Frontal cortex (tissue), 4 donors: Measurements from ENCODE around the gene SOX6. TPM values are rescaled to one million over a fixed set of nuclear protein-coding genes. Genes with fewer than 3 reads are reported as not detected.

Experiments
- DNase-seq, 2 donors: peaks; one replicate each; pipeline ENCODE4 v3.0.0; 2012; ENCODE audit warnings: low spot score in 2 of 2
- FAIRE-seq: peaks from 2 replicates; lab custom pipeline; 2012; peaks lifted over from hg19 to GRCh38; lab: Jason Lieb, UNC
- total RNA-seq: library from RNA; depleted of rRNA; stranded (reverse); fragments of >200 nt; gene quantifications from one replicate; pipeline ENCODE4 v1.2.3, GENCODE V29; 2014
- donor health status: control.
- donor health status: control.
- donor health status: control.

The SOX6 gene
- total RNA-seq, 1 donor from 2014 or later, result 17.1 TPM

- FAIRE-seq, result no peak
- DNase-seq, result no peak
Observed at GRCh38 chr11:16326679-16327297, 29.6 kb downstream of the SOX6 start.

- no peak for DNase-seq
- no peak for FAIRE-seq
Observed at GRCh38 chr11:16322190-16322589, 34.2 kb downstream of the SOX6 start.

GRCh38 chr11:16321148-16321547, 35.2 kb downstream of the SOX6 start:
- DNase-seq, result no peak
- FAIRE-seq, result no peak

- FAIRE-seq, result no peak
- DNase-seq, result no peak
Observed at GRCh38 chr11:16318320-16318719, 38.0 kb downstream of the SOX6 start.

GRCh38 chr11:16317712-16318111, 38.6 kb downstream of the SOX6 start:
- DNase-seq (no peak), FAIRE-seq (peak; percentile 48)

DNA sequence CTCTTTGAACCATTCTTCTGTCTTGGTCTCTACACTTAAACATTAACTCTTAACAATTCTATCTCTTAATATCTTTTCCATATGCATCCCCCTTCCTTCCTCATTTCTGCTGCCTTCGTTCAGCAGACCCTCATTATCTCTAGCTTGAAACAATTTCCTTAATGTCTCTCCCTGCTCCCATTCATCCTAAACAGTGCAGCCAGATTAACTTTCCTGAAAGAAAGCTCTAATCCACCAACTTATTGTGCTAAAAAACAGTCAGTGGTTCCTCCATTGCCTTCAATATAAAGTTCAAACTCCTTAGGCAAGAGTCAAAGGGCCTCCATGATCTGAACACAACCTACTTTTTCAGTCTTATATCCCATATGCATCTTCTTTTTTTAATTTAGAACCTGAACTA, 42.5 kb downstream of the SOX6 start:
- FAIRE-seq, result no peak
- DNase-seq, result no peak

- FAIRE-seq (no peak), DNase-seq (no peak)
Observed at GRCh38 chr11:16312233-16312765, 44.0 kb downstream of the SOX6 start.

DNA sequence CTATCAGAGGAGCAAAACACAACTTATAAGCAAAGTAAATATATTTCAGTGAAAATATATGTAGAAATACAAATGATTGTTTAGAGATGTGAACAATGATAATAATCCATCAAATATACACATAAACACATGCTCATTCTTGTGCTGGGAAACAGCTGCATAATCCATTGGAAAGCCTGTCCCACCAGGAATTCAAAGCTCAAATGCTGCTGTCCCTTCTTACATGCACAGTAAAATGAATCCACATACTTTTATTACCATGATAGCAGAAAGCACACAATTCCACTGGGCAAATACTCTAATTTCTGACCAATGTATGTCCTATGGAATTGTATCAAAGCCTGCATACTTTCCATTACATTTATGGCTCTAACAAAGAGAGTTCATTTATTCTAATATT, 44.5 kb downstream of the SOX6 start:
- FAIRE-seq, result no peak
- no peak for DNase-seq

GRCh38 chr11:16310943-16311342, 45.4 kb downstream of the SOX6 start:
- DNase-seq (no peak), FAIRE-seq (no peak)

- FAIRE-seq (peak; percentile 10), DNase-seq (no peak)
Observed at GRCh38 chr11:16309226-16309625, 47.1 kb downstream of the SOX6 start.

DNA sequence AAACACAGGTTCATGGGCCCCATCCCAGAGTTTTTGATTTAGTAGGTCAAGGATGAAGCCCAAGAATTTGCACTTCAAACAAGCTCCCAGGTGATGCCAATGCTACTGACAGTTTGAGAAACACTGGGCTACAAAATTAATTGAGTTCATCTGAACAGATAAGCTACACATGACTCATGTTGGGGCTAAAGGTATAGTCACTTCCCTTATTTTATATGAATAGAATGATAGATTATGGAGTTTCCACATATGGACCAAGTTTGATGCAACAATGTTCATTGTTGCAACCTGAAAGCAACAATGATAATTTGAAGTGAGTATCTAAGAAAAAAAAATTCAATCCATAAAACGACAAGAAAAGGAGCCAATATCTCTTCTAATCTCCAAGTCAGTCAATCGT, 54.9 kb downstream of the SOX6 start:
- DNase-seq (no peak), FAIRE-seq (no peak)

DNA sequence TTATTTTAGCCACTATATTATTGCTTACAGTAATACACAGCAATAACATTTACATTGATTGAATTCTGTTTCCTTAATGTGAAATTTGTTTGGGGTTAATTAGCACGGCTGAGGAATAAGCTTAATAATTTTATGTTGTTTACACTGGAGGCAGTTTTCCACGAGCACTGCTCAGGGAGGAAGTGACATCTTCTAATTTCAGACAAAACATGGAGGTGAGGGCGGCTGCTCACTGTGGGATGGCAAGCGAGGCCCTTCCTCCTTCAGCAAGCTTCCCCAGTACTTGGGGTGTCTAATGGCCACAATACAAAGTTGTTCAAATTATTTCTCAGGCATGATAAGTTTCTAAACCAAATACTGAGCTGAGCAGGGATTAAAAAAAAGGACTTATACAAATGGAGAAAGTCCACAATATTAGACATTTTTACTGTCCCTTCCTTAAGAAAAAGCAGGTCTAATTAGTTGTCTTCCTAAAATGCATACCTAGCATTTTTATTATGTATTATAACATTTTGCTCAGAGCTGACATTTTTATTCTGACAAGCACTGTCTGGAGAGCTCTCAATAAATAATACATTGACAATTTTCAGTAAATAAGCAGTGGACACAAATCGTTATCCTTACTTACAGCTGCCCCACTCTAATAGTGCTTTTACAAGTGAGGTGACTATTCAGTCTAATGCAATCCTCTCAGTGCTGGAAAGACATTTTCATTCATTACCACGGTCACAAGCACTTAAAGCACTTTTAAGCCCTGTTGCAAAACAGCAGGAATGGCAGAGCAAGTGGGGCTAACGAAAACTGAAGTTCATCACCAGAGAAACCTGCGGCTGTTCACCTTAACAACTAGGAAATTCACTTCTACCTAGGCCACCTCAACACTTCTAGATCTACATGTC, 56.2 kb downstream of the SOX6 start:
- DNase-seq (no peak), FAIRE-seq (no peak)

DNA sequence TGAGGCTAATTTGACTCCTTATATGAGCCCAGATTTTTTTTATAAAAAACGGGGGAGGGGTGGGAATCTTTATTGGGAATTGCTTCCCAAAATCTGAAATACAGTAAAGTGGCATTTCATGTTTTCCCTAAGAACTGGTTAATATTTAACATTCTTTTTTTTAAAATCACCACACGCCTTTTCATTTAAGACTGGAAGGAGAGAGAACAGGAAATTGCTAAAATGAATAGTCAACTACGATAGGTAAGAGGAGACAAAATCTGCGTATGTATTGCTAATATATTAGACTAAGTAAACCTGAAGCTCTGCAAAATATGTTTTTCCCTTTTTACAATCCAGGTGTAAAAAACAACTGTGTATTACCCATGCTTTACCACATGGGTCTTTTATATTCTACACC, 57.0 kb downstream of the SOX6 start:
- DNase-seq (no peak), FAIRE-seq (no peak)

GRCh38 chr11:16297332-16297731, 59.0 kb downstream of the SOX6 start:
- DNase-seq (no peak), FAIRE-seq (no peak)

GRCh38 chr11:16296273-16296672, 60.1 kb downstream of the SOX6 start:
- DNase-seq, result no peak
- no peak for FAIRE-seq

GRCh38 chr11:16295592-16295991, 60.8 kb downstream of the SOX6 start:
- no peak for FAIRE-seq
- no peak for DNase-seq

DNA sequence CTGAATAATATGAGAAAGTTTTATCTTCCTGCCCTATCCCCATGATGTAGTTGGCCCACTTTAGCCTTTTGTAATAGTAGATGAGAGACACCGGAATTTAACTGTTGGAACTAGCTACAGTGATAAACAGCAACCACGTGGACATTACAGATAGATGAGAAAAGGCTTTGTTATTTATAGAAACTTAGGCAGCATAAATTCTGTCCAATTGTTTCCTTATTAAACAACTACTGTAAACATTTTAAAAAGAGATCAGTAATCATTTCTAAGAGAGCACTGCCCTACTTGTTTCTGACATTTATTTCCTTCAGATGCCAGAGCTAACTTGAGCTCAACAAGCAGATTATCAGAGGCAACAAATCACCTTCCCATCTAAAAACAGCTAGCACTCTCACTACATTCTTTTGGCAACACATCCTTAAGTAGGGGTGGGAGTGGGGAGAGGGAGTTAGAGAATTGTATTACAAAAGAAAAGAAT, 63.1 kb downstream of the SOX6 start:
- DNase-seq, result no peak

DNA sequence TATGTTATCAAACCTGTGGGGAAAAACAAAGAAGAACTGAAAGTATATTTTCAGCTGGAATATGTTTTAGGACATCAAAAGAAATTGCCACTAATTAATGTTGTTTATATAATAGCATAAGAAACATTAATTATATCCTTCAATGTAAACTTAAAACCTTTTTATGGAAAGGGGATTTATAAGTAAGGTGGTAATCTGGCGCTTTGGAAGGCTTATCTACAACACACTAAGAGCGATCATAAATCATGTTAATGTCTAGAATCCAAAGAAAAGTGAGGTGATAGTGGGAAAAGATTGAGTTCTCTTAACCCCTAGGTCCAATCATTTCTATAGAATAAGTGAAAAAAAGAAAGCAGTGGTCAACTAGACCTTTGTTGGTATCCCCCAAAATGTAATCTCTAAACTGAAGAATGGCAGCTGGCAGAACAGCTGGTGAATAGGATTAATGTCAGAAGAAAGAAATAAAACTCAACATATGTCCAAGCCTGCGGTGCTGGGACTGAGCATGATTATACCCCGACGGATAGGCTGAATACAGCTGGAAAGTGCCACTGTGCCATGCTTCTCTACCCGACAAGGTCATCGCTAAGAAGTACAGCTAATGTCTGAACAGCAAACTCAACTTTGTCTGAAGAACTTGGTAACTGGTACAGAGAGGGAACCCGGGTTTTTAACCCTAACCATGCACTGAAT, 64.0 kb downstream of the SOX6 start:
- no peak for FAIRE-seq
- no peak for DNase-seq

More for the DNA sequence above, 63.1 kb downstream of the SOX6 start:
- FAIRE-seq, result no peak

DNA sequence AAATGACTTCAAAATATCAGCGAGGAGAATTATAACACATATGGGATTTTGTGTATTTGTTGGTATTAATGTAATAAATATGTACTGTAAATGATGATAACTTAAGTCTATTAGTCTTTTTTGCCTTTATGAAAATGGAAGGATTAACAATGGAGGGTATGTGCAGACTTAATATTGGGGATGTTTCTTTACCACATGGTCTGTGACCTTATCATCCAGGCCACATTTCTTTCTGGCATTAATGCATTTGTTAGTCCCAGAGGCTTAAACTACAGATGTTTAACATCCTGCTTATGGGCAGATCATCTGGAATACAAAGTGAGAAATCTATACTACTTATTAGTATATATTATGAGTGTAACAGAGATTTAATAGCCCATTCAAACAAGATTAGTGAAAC, 64.6 kb downstream of the SOX6 start:
- DNase-seq (no peak), FAIRE-seq (no peak)

DNA sequence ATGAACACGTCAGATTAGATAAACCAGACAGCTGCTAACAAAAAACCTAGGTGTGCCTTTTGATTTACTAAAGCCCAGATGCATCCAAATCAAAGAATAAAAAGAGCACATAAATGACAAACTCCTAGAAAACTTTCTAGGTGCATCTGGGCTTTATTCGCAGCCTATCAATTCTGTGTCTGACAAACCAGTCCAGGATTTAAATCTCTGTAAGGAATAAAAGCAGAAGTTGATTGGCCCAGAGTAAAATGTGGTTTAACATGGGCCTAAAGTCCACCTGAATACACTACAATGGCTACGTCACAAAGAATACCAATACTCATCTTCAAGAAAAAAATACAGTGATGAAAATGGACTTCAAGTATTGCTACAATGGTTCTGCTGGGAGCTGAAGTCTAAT, 66.8 kb downstream of the SOX6 start:
- DNase-seq (no peak), FAIRE-seq (no peak)
